GM12878 (cell line): Measurements from ENCODE around the gene TMEM217. TPM values are rescaled to one million over a fixed set of nuclear protein-coding genes. Genes with fewer than 3 reads are reported as not detected.

Source experiments
- ATAC-seq: fragments of 200-7000 bp; cut with Tn5 transposase; 3 replicates; pipeline ENCODE4 v1.9.1; 2020; ENCODE audit warnings: mild to moderate bottlenecking, moderate library complexity
- BruUV-seq: library from RNA; stranded (reverse); fragments of 400-500 nt; replicated peaks from 2 replicates; lab custom pipeline; 2021; lab: Mats Ljungman, UMichigan
- CTCF ChIA-PET: fragments of 300-600 bp; sonication (Branson Sonifier 250); formaldehyde crosslinking; extraction: SDS; loops from one replicate; lab custom pipeline; 2021; ENCODE audit warnings: inconsistent platforms; lab: Yijun Ruan, JAX
- POLR2A ChIA-PET: fragments of 350-600 bp; formaldehyde crosslinking; extraction: SDS; loops from one replicate; lab custom pipeline; 2021; ENCODE audit warnings: inconsistent platforms; lab: Charles Lee
- RAD21 ChIA-PET: fragments of 300-600 bp; sonication (Branson Sonifier 250); formaldehyde crosslinking; loops from one replicate; lab custom pipeline; 2023; ENCODE audit warnings: antibody characterized with exemption; ENCODE audit not compliant: unreplicated experiment; lab: Charles Lee
- SMC1A ChIA-PET: fragments of 300-600 bp; sonication (Branson Sonifier 250); formaldehyde crosslinking; loops from one replicate; lab custom pipeline; 2023; ENCODE audit not compliant: unreplicated experiment, uncharacterized antibody; lab: Charles Lee
- DNase-seq: peaks from one replicate; pipeline ENCODE4 v3.0.0-alpha.2; 2011; ENCODE audit warnings: low read depth, low spot score
- FAIRE-seq: peaks from 3 replicates; lab custom pipeline; 2011; peaks lifted over from hg19 to GRCh38; lab: Jason Lieb, UNC
- H2AFZ ChIP-seq: 2 replicates; pipeline ENCODE4 v1.6.0; 2011; ENCODE audit warnings: low read depth, low read length, control low read depth; ENCODE audit not compliant: control insufficient read depth
- H3K27ac ChIP-seq: 2 replicates; pipeline ENCODE4 v1.5.1; 2011; ENCODE audit warnings: control low read depth; ENCODE audit not compliant: control insufficient read depth, insufficient read depth
- H3K27me3 ChIP-seq, 2 experiments: replicated peaks in 1 of 2; 2 replicates each; pipeline versions ENCODE4 v1.6.0 to v1.6.1; 2011; ENCODE audit warnings: low read length in 1 of 2; ENCODE audit not compliant: control insufficient read depth in 2 of 2, insufficient read depth in 2 of 2
- H3K36me3 ChIP-seq, 2 experiments: 2 replicates each; pipeline ENCODE4 v1.5.1; 2011; ENCODE audit warnings: low read length in 1 of 2; ENCODE audit not compliant: control insufficient read depth in 2 of 2, insufficient read depth in 2 of 2
- H3K4me1 ChIP-seq: 2 replicates; pipeline ENCODE4 v1.6.1; 2011; ENCODE audit warnings: mild to moderate bottlenecking, low read length, moderate library complexity, mixed read lengths; ENCODE audit not compliant: control insufficient read depth, insufficient read depth
- H3K4me2 ChIP-seq: 2 replicates; pipeline ENCODE4 v1.6.0; 2011; ENCODE audit warnings: control low read depth; ENCODE audit not compliant: control insufficient read depth, insufficient read depth
- H3K4me3 ChIP-seq: fragments of 200-600 bp; sonication (generic); 2 replicates; pipeline ENCODE4 v1.5.1; 2016
- H3K79me2 ChIP-seq: 2 replicates; pipeline ENCODE4 v1.6.0; 2011; ENCODE audit warnings: low read length; ENCODE audit not compliant: control insufficient read depth, insufficient read depth
- H3K9ac ChIP-seq: 2 replicates; pipeline ENCODE4 v1.8.0; 2011; ENCODE audit warnings: low read length, control low read depth, mixed read lengths; ENCODE audit not compliant: control insufficient read depth, insufficient read depth
- H3K9me3 ChIP-seq: replicated peaks from 3 replicates; pipeline ENCODE4 v1.5.1; 2011; ENCODE audit warnings: mild to moderate bottlenecking, low read length; ENCODE audit not compliant: control insufficient read depth, insufficient read depth
- H4K20me1 ChIP-seq: 2 replicates; pipeline ENCODE4 v1.6.0; 2011; ENCODE audit not compliant: control insufficient read depth, insufficient read depth
- BCL3 ChIP-seq: IDR thresholded peaks from 2 replicates; pipeline ENCODE4 v1.6.1; 2011; ENCODE audit warnings: borderline replicate concordance, low read depth, mild to moderate bottlenecking, moderate library complexity, low read length; ENCODE audit not compliant: insufficient read depth, poor library complexity, severe bottlenecking
- CEBPZ ChIP-seq: fragments of 150-350 bp; IDR thresholded peaks from 2 replicates; pipeline ENCODE4 v1.6.1; 2016; ENCODE audit warnings: low read depth, low read length
- CHD4 ChIP-seq: fragments of 200-600 bp; sonication (generic); IDR thresholded peaks from 2 replicates; pipeline ENCODE4 v1.6.1; 2016; ENCODE audit warnings: mild to moderate bottlenecking
- CUX1 ChIP-seq: IDR thresholded peaks from 2 replicates; pipeline ENCODE4 v1.6.1; 2012; ENCODE audit warnings: improper control_type of control experiment, low read depth, low read length; ENCODE audit not compliant: insufficient replicate concordance
- MYB ChIP-seq: fragments of 150-350 bp; IDR thresholded peaks from 2 replicates; pipeline ENCODE4 v1.6.1; 2014; ENCODE audit warnings: mild to moderate bottlenecking, low read depth, low read length, borderline replicate concordance
- NFXL1 ChIP-seq: fragments of 450-650 bp; IDR thresholded peaks from 2 replicates; pipeline ENCODE4 v1.6.1; 2017; ENCODE audit warnings: antibody characterized with exemption, mild to moderate bottlenecking, borderline replicate concordance
- PBX3 ChIP-seq: IDR thresholded peaks from 2 replicates; pipeline ENCODE4 v1.6.1; 2011; ENCODE audit warnings: mild to moderate bottlenecking, low read depth, low read length, moderate library complexity; ENCODE audit not compliant: insufficient replicate concordance
- RAD21 ChIP-seq: IDR thresholded peaks from 2 replicates; pipeline ENCODE4 v1.6.1; 2011; ENCODE audit warnings: mild to moderate bottlenecking, low read depth, low read length, moderate library complexity; ENCODE audit not compliant: insufficient read depth
- RFX5 ChIP-seq: IDR thresholded peaks from 2 replicates; pipeline ENCODE4 v1.6.1; 2011; ENCODE audit warnings: low read depth, low read length, improper control_type of control experiment
- YBX1 ChIP-seq: fragments of 450-650 bp; IDR thresholded peaks from 2 replicates; pipeline ENCODE4 v1.6.1; 2016; ENCODE audit warnings: antibody characterized with exemption
- WGBS: methylation state at CpG from one replicate; pipeline ENCODE4 v1.1.6; 2016; ENCODE audit warnings: low lambda C conversion rate; ENCODE audit not compliant: insufficient replicate concordance, insufficient coverage; ENCODE audit errors: missing lambda C conversion rate; 5-methylcytosine and 5-hydroxymethylcytosine counted together
- in situ Hi-C: fragments of 300-500 bp; cut with MboI; formaldehyde crosslinking; loops from 9 replicates; pipeline ENCODE4 v1.14.3; 2018; ENCODE audit warnings: mixed read lengths
- intact Hi-C: fragments of 100-400 bp; cut with micrococcal nuclease; formaldehyde crosslinking; loops from one replicate; pipeline ENCODE4 v1.14.2; 2022; ENCODE audit not compliant: unreplicated experiment
- polyA plus RNA-seq, 11 experiments: library from polyadenylated mRNA; depleted of rRNA in 4 of 11; unstranded in 6 of 11; stranded (reverse) in 5 of 11; fragments of >200 nt; fragmentation: Nextera tagmentation in 4 of 11; fragmentation: Illumina TruSeq in 1 of 11; extraction: Ambion mirVana in 4 of 11; extraction: Trizol in 1 of 11; gene quantifications; 1 replicate in 1 of 11; 2 replicates in 10 of 11; pipeline versions ENCODE4 v1.2.1 to v1.2.3, GENCODE V29; 2011 to 2016; ENCODE audit warnings: inconsistent platforms in 2 of 11, missing spikeins in 2 of 11, low read depth in 1 of 11
- total RNA-seq, 4 experiments: library from RNA; depleted of rRNA in 3 of 4; stranded (reverse); fragments of >200 nt in 3 of 4; fragmentation: Illumina TruSeq in 1 of 4; extraction: Trizol in 1 of 4; gene quantifications; 2 replicates each; pipeline versions ENCODE4 v1.2.1 to v1.2.3, GENCODE V29; 2013 to 2021

The TMEM217 gene
- total and polyA plus RNA-seq, 10 of the 15 experiments (the other 5 are each of a cell fraction or from before 2014, with no cell fraction given) = 1.3 to 4.5 (median 2.3) TPM

GRCh38 chr6:37212268-37212667 lies 45.7 kb downstream of the TMEM217 start:
- no peak overlapping the region for H3K4me2 ChIP-seq
- ATAC-seq (no peak), DNase-seq (no peak), FAIRE-seq (no peak)
- H3K79me2 ChIP-seq = no peaks in the 10 kb centered on the region
- H3K36me3 ChIP-seq = no peaks in the 10 kb centered on the region
- no peak overlapping the region for H3K4me3 ChIP-seq
- WGBS = 68% methylated on average over 9 of the region's 9 CpGs
- no peak overlapping the region for H3K27ac ChIP-seq
- no peaks in the 10 kb centered on the region for H3K27me3 ChIP-seq
- no peak overlapping the region for H3K9ac ChIP-seq
- in situ Hi-C loops = loop anchor here (5.0 kb wide), 1 partner anchor 445 kb away; no protein-coding TSS in a partner anchor
- H3K4me1 ChIP-seq = no peaks in the 10 kb centered on the region
- POLR2A ChIA-PET = no interaction called here
- BruUV-seq = no TSS peak
- H3K9me3 ChIP-seq = no peaks in the 10 kb centered on the region
- intact Hi-C loops = no loop called here
- no peak overlapping the region for H2AFZ ChIP-seq
- RAD21 ChIA-PET = interaction anchor here (0.5 to 1.8 kb wide), 3 partner anchors 39 to 194 kb away, joined by 3 to 11 read pairs (median 3); no protein-coding TSS in a partner anchor
- SMC1A ChIA-PET = interaction anchor here (0.6 to 1.3 kb wide), 4 partner anchors 18 to 107 kb away, joined by 3 to 5 read pairs (median 3); no protein-coding TSS in a partner anchor
- H4K20me1 ChIP-seq = no peaks in the 10 kb centered on the region
- CTCF ChIA-PET = interaction anchor here (0.6 to 9.2 kb wide), 11 partner anchors 10 to 327 kb away, joined by 3 to 135 read pairs (median 8); partner anchors contain the start of gene C6orf89
- TF ChIP-seq CHD4 = no peak
- TF ChIP-seq RAD21 = no peak
- no peak for TF ChIP-seq BCL3
- no peak for TF ChIP-seq YBX1
- TF ChIP-seq RFX5 = no peak
- no peak for TF ChIP-seq MYB
- no peak for TF ChIP-seq NFXL1
- no peak for TF ChIP-seq PBX3
- TF ChIP-seq CEBPZ = no peak
- TF ChIP-seq CUX1 = no peak
